GM19023 (cell line): Measurements from ENCODE around the gene SLC25A31.

ENCODE experiments used
- ATAC-seq: cut with Tn5 transposase; IDR thresholded peaks from one replicate; pipeline ENCODE4 v1.9.1; 2021; ENCODE audit warnings: mild to moderate bottlenecking, moderate library complexity; ENCODE audit not compliant: unreplicated experiment

SLC25A31 gene

DNA sequence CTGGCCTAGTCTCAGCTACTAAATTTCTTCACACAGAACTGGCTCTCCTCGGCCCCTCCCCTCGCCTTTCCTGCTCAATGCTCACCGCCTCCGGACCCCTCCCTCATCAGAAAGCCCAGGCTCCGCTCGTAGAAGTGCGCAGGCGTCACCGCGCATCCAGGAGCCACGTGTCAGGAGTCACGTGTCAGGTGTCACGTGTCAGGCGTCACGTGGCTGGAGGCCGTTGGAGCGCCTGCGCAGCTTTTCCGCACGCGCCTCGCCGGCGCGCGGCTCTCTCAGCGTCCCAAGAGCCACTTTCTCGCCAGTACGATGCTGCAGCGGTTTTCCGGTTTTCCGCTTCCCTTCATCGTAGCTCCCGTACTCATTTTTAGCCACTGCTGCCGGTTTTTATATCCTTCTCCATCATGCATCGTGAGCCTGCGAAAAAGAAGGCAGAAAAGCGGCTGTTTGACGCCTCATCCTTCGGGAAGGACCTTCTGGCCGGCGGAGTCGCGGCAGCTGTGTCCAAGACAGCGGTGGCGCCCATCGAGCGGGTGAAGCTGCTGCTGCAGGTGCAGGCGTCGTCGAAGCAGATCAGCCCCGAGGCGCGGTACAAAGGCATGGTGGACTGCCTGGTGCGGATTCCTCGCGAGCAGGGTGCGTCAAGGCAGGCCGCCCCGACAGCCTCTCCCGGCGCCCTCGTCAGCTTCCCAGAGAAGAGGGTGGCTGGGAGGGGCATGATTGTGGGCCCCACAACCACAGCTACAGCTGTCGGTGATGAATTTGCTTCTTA is at the start of gene SLC25A31:
SLC25A31 (plus strand) TSS at position 259 of the 772 bp plus-strand sequence; CDS start at position 405, 146 bp downstream.
- ATAC-seq = no peak

- ATAC-seq = no peak
These were observed 44.9 kb upstream of the SLC25A31 start for GRCh38 chr4:127685292-127685691.

DNA sequence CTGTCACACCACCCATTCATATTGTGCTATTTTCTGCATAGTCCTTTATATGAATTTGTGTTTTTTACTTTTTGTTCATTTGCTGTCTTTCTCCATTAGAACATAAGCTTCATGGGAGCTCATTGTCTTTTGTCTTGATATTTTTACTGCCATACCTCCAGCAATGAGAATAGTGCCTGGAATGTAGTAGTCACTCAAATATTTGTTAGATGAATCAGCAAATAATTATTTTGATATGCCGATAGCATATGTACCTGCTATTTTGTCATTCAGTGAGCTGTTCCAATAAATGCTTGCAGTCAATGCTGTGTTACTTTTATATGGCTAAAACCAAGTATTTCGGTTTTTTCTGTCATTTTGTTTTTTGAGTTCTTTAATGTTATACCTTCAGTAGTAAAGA is 43.5 kb upstream of the SLC25A31 start:
- ATAC-seq = no peak

DNA sequence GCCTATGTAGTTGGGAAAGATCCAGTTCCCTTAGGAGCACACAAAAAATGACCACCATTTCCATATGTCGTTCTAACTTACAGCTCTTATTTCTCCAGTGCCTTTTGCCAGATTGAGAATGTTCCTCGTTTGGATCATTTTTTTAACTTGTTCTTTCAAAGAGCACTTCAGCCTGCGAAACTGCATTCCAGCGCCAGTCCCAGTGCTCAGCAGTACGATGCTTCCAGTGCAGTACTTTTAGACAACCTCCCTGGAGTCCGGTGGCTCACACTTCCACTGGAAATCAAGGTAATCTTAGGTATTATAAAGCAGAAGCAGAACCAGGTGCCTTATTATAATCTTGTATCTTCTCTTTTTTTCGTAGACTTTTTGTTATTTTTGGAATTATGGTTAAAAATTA is 42.6 kb upstream of the SLC25A31 start:
- no peak for ATAC-seq

- peak; percentile 100 for ATAC-seq
These were observed 31.4 kb upstream of the SLC25A31 start for GRCh38 chr4:127698789-127699200.

GRCh38 chr4:127708985-127709384 is 21.2 kb upstream of the SLC25A31 start:
- no peak for ATAC-seq

GRCh38 chr4:127709456-127709855 is 20.7 kb upstream of the SLC25A31 start:
- ATAC-seq = no peak

DNA sequence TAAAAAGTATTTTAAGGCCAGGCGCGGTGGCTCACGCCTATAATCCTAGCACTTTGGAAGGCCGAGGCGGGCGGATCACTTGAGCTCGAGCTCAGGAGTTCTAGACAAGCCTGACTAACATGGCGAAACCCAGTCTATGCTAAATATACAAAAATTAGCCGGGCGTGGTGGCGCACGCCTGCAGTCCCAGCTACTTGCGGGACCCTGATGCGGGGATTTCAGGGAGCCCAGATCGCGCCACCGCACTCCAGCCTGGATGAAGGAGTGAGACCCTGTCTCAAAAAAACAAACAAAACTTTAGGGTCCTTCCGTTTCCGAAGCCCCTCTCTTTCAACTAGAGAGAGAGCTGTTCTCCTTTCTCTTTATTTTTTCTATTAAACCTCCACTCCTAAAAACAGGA is 1.2 kb downstream of the SLC25A31 start:
- no peak for ATAC-seq

DNA sequence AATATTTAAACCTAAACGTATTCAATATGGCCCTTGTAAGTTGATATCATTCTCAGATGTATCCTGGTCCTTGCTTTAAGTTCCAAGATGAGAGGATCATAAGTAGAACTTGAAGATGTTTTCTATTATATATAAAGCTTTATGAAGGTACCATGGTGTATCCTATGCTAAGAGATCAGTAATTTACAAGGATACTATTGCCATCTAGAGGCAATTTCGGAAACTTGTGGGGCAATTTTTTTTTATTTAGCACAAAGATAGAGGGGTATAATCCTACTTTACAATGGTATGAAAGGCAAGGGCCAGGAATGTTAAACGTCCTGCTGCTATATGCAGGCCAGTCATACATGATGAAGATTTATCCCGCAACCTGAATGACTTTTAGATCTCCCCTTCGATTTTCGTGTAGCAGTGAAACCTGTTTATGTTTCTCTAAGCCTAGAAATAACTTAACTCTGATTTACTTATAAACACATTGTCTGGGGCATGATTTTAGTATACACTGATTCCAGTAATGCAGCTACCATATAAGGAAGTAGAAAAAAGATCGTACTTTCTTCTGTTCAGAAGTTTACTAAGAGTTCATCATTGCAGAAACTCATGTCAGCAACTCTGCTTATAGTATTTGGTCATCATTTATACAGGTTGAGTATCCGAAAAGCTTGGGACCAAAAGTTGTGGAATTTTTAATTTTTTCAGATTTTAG is 2.6 kb downstream of the SLC25A31 start:
- peak; percentile 80 for ATAC-seq

- ATAC-seq = no peak
These were observed 4.8 kb downstream of the SLC25A31 start for GRCh38 chr4:127734976-127735375.

DNA sequence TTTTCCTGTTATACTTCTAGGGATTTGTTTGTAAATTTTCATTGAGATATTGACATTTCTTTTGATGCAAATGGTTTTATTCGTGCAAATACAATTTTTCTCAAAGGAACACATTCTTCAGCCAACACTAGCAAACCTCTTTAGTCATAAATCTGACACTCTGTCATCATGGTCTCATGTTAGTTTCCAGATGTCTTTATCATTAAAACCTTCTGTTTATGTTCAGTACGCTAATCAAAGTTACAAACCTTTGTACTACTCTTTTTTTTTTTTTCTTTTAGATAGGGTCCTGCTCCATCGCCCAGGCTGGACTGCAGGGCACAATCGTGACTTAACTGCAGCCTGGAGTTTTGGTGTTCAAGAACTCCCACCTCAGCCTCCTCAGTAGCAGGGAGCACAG is 7.1 kb downstream of the SLC25A31 start:
- ATAC-seq = no peak

DNA sequence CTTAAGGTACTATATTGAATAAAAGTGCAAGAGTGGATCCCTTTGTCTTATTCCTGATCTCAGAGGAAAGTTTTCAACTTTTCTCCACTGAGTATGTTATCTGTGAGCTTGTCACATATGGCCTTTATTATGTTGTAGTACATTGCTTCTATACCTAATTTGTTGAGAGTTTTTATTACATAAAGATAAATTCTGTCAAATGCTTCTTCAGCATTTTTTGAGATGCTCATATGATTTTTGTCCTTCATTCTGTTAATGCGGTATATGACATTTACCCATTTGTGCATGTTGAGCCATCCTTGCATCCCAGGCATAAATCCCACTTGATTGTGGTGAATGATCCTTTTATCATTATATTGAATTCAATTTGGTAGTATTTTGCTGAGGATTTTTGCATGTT is 11.0 kb downstream of the SLC25A31 start:
- ATAC-seq = no peak

DNA sequence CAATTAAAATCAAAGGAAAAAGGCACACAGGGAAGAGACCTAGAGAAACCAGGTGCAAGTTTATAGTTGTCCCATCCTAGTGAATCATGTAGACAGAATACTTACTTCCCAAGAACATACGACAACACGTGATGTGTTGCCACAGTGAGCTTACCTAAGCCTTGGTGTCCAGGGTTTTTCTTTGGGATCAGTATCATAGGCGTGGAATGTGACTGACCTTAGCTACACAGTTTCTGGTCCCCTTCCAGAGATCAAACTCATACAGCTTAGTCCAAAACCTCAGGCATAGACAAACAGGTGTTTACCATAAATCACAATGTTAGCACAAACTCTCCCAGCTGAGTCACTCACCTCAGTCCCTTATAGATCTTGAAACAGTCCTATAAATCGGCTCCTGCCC is 17.7 kb downstream of the SLC25A31 start:
- ATAC-seq = no peak

DNA sequence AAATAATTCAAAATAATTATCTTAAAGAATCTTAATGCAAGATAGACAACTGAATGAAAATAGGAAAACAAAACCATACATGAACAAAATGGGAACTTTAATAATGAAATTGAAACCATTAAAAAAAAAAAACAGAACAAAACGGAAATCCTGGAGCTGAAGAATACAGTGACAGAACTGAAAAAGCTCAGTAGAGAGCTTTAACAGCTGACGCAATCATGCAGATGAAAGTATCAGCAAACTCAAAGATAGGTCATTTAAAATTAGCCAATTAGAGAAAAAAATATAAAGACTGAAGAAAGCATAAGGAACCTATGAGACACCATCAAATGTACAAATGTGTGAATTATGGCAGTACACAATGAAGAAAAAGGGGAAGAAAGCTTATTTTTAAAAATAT is 18.8 kb downstream of the SLC25A31 start:
- no peak for ATAC-seq

- ATAC-seq = no peak
These were observed 26.7 kb downstream of the SLC25A31 start for GRCh38 chr4:127756906-127757305.

GRCh38 chr4:127759228-127759820 is 29.1 kb downstream of the SLC25A31 start:
- no peak for ATAC-seq

DNA sequence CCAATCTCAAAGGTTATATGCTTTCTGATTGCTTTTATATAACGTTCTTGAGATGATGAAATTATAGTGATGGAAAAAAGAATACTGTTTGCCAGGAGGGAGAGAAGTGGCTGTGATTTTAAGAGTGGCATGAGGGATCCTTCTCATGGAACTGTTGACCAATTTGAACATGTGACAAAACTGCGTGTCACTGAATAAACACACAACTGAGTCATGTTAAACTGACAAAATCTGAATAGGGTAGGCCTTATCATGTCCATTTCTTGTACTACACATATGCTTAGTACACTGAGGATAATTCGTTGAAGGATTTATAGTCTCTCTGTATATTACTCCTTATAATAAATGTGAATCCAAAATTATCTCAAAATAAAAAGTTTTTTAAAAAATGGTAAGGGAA is 29.7 kb downstream of the SLC25A31 start:
- ATAC-seq = no peak

GRCh38 chr4:127771535-127772275 is 41.5 kb downstream of the SLC25A31 start:
- no peak for ATAC-seq

DNA sequence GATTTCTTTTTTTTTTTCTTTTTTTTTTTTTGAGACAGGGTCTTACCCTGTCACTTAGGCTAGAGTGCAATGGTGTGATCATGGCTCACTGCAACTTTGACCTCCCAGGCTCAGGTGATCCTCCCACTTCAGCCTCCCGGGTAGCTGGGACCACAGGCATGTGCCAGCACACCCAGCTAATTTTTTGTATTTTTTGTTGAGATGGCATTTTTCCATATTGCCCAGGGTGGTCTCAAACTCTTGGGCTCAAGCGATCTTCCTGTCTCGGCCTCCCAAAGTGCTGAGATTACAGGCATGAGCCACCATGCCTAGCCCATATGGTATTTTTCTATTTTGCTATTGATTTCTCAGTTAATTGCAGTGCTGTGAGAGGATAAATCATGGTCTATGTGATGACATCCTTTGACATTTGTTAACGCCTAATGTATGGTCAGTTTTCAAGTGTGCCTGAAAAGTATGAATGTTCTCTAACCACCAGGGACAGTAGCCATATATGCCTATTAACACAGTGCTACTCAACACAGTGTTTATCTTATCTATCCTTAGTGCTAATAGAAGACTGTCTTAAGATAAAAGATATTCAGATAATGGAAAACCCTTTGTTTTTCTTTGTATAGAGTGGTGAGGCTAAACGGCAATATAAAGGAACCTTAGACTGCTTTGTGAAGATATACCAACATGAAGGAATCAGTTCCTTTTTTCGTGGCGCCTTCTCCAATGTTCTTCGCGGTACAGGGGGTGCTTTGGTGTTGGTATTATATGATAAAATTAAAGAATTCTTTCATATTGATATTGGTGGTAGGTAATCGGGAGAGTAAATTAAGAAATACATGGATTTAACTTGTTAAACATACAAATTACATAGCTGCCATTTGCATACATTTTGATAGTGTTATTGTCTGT is 42.8 kb downstream of the SLC25A31 start:
- ATAC-seq = no peak

DNA sequence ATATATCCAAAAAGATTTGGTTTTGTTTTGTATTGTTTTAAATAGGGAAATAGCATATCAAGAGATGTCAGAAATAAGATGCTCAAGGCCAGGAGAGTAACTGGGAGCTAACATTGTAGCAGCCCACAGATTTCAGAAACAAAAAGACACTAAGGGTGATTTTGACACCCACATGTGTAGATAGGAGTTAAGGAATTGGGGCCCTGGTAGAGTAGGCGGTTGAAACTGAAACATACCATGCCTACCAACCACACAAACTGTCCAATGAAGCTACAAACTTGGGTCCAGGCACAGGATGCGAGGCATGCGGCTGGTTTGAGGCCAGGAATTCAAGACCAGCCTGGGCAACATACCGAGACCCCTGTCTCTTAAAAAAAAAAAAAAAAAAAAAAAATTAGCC is 45.6 kb downstream of the SLC25A31 start:
- no peak for ATAC-seq
